Activated CD8-positive, alpha-beta T cell treated with anti-CD3 and anti-CD28 coated beads for 36 hours (primary cell): ENCODE results near the gene CASQ1. TPM values are rescaled to one million over a fixed set of nuclear protein-coding genes. Genes with fewer than 3 reads are reported as not detected.

Source experiments
- ATAC-seq: fragments of 200-7000 bp; cut with Tn5 transposase; one replicate; pipeline ENCODE4 v1.10.0; 2021; ENCODE audit warnings: mild to moderate bottlenecking, moderate library complexity
- CTCF ChIA-PET: fragments of 350-600 bp; sonication (Branson Sonifier 250); formaldehyde crosslinking; loops from one replicate; lab custom pipeline; 2021; ENCODE audit warnings: antibody characterized with exemption; lab: Charles Lee
- POLR2A ChIA-PET: fragments of 350-600 bp; sonication (Branson Sonifier 250); formaldehyde crosslinking; loops from one replicate; lab custom pipeline; 2021; ENCODE audit warnings: antibody characterized with exemption; lab: Charles Lee
- DNase-seq: peaks from one replicate; pipeline ENCODE4 v3.0.0-alpha.2; 2020
- H3K27ac Mint-ChIP-seq: one replicate; pipeline ENCODE4 v1.8.0; 2021; ENCODE audit warnings: mild to moderate bottlenecking, mixed read lengths
- H3K27me3 Mint-ChIP-seq: one replicate; pipeline ENCODE4 v1.8.0; 2021; ENCODE audit warnings: mixed read lengths
- H3K36me3 Mint-ChIP-seq: one replicate; pipeline ENCODE4 v1.8.0; 2021; ENCODE audit warnings: low read depth, mixed read lengths
- H3K4me1 Mint-ChIP-seq: one replicate; pipeline ENCODE4 v1.8.0; 2021; ENCODE audit warnings: low read depth, mixed read lengths
- H3K4me3 Mint-ChIP-seq: one replicate; pipeline ENCODE4 v1.8.0; 2021; ENCODE audit warnings: mild to moderate bottlenecking, moderate library complexity, mixed read lengths
- H3K9me3 Mint-ChIP-seq: one replicate; pipeline ENCODE4 v1.8.0; 2021; ENCODE audit warnings: mixed read lengths
- intact Hi-C: fragments of 100-400 bp; cut with micrococcal nuclease; formaldehyde crosslinking; loops from one replicate; pipeline ENCODE4 v1.10.0; 2022
- total RNA-seq, 2 experiments: library from RNA; stranded (reverse); gene quantifications; one replicate each; pipeline ENCODE4 v1.2.3, GENCODE V29; 2021
- TF ChIP-seq, protein P1 (sequence below): fragments of 200-600 bp; IDR thresholded peaks from one replicate; pipeline ENCODE4 v1.8.0; 2022; ENCODE audit warnings: antibody characterized with exemption, mild to moderate bottlenecking

The CASQ1 gene
- total RNA-seq, 2 experiments from 2014 or later = not detected

- ChIA-PET POLR2A (no interaction called here), CTCF (interaction anchor here (1.4 to 2.2 kb wide), 2 partner anchors 11 to 34 kb away, joined by 3 to 10 read pairs; no protein-coding TSS in a partner anchor)
- Mint-ChIP-seq H3K27ac (no peak overlapping the region), H3K36me3 (peaks cover 31% of the 10 kb centered on the region), H3K4me3 (no peak overlapping the region), H3K27me3 (no peaks in the 10 kb centered on the region), H3K9me3 (no peaks in the 10 kb centered on the region), H3K4me1 (no peaks in the 10 kb centered on the region)
- TF ChIP-seq, protein P1, sequence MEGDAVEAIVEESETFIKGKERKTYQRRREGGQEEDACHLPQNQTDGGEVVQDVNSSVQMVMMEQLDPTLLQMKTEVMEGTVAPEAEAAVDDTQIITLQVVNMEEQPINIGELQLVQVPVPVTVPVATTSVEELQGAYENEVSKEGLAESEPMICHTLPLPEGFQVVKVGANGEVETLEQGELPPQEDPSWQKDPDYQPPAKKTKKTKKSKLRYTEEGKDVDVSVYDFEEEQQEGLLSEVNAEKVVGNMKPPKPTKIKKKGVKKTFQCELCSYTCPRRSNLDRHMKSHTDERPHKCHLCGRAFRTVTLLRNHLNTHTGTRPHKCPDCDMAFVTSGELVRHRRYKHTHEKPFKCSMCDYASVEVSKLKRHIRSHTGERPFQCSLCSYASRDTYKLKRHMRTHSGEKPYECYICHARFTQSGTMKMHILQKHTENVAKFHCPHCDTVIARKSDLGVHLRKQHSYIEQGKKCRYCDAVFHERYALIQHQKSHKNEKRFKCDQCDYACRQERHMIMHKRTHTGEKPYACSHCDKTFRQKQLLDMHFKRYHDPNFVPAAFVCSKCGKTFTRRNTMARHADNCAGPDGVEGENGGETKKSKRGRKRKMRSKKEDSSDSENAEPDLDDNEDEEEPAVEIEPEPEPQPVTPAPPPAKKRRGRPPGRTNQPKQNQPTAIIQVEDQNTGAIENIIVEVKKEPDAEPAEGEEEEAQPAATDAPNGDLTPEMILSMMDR = no peak
- no peak for ATAC-seq
- intact Hi-C loops = no loop called here
- DNase-seq = no peak
These were observed 27.2 kb downstream of the CASQ1 start for GRCh38 chr1:160217481-160218051.

DNA sequence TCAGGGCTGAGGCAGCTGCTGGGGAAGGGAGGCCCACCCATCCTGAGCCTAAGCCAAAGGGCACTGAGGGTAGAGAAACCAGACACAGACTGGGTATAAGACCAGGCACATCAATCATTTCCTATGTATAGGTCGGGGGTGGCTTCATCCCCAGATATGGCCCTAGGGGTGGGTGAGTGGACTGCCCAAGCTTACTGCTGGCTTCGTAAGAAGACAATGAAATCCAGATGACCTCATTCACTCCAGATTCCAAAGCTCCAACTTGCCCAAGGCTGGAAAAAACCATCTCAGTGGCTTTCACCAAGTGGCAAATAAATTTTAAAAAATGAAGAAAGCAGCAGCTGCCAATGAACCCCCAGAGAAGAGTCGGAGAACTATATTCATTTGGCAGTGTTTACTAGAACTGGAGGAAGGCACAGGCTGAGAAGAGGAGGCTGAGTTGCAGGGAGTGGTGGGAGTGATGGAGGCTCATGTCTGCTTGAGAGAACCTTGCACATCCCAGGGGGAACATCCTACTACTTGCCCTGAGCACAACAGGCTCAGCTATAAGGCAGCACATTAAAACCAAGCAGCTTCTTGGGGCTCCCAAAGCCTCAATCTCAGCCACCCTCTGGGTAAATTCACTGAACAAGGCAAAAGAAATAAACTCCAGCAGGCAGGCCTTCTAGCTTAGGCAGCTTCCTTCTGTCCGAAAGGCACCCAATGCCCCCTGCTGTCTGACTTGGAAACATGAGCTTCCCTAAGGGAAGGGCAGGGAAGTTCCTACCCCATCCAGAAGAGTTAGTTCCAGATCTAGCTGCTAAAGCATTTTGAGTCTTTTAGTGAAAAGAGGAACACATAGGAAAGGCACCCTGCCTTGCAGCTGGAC, 28.9 kb downstream of the CASQ1 start:
- H3K4me1 Mint-ChIP-seq = no peaks in the 10 kb centered on the region
- ATAC-seq (no peak), DNase-seq (no peak)
- no peaks in the 10 kb centered on the region for H3K9me3 Mint-ChIP-seq
- H3K27ac Mint-ChIP-seq = no peak overlapping the region
- no peaks in the 10 kb centered on the region for H3K27me3 Mint-ChIP-seq
- CTCF ChIA-PET = interaction anchor here (0.9 to 3.9 kb wide), 12 partner anchors 14 to 173 kb away, joined by 3 to 20 read pairs (median 6); partner anchors contain the start of gene CASQ1
- no peak overlapping the region for H3K4me3 Mint-ChIP-seq
- POLR2A ChIA-PET = interaction anchor here (0.6 to 2.0 kb wide), 4 partner anchors 9 to 22 kb away, joined by 3 to 9 read pairs (median 3); no protein-coding TSS in a partner anchor
- TF ChIP-seq, protein P1 = no peak
- peaks cover 21% of the 10 kb centered on the region for H3K36me3 Mint-ChIP-seq
- intact Hi-C loops = no loop called here

GRCh38 chr1:160220301-160220700, 29.9 kb downstream of the CASQ1 start:
- intact Hi-C loops = no loop called here
- no peak overlapping the region for H3K4me3 Mint-ChIP-seq
- POLR2A ChIA-PET = interaction anchor here (0.6 to 2.0 kb wide), 4 partner anchors 9 to 13 kb away, joined by 3 to 9 read pairs (median 3); no protein-coding TSS in a partner anchor
- CTCF ChIA-PET = interaction anchor here (0.9 to 3.9 kb wide), 9 partner anchors 13 to 119 kb away, joined by 3 to 20 read pairs (median 7); partner anchors contain the start of gene CASQ1
- no peaks in the 10 kb centered on the region for H3K27me3 Mint-ChIP-seq
- no peaks in the 10 kb centered on the region for H3K9me3 Mint-ChIP-seq
- peaks cover 18% of the 10 kb centered on the region for H3K36me3 Mint-ChIP-seq
- TF ChIP-seq, protein P1 = no peak
- no peak for DNase-seq
- no peaks in the 10 kb centered on the region for H3K4me1 Mint-ChIP-seq
- ATAC-seq = no peak
- no peak overlapping the region for H3K27ac Mint-ChIP-seq

- Mint-ChIP-seq H3K27ac (no peak overlapping the region), H3K4me1 (no peaks in the 10 kb centered on the region), H3K4me3 (no peak overlapping the region), H3K9me3 (no peaks in the 10 kb centered on the region), H3K27me3 (no peaks in the 10 kb centered on the region), H3K36me3 (peaks cover 12% of the 10 kb centered on the region)
- POLR2A ChIA-PET = interaction anchor here (1.8 to 2.0 kb wide), 2 partner anchors 8 to 14 kb away, joined by 5 to 9 read pairs; no protein-coding TSS in a partner anchor
- ATAC-seq (no peak), DNase-seq (no peak)
- CTCF ChIA-PET = interaction anchor here (1.6 to 3.9 kb wide), 5 partner anchors 28 to 120 kb away, joined by 4 to 20 read pairs (median 10); no protein-coding TSS in a partner anchor
- intact Hi-C loops = no loop called here
- TF ChIP-seq, protein P1 = no peak
These were observed 30.7 kb downstream of the CASQ1 start for GRCh38 chr1:160221089-160221488.
